Transverse colon (tissue), 4 donors: Measurements from ENCODE around the gene CABP4.

Experiments used
- POLR2A ChIP-seq: fragments of 450-650 bp; IDR thresholded peaks from one replicate; pipeline ENCODE4 v1.6.1; 2016; ENCODE audit warnings: antibody characterized with exemption, mild to moderate bottlenecking, moderate library complexity
- POLR2AphosphoS5 ChIP-seq, 3 donors: sonication (generic); formaldehyde crosslinking; IDR thresholded peaks; one replicate each; pipeline ENCODE4 v1.6.1; 2016; ENCODE audit warnings: antibody characterized with exemption in 3 of 3
- TF ChIP-seq, protein P1 (sequence below), 5 experiments: fragments of 200-600 bp in 3 of 5; fragments of 450-650 bp in 2 of 5; sonication (generic) in 3 of 5; IDR thresholded peaks; 1 replicate in 2 of 5; 2 replicates in 3 of 5; pipeline ENCODE4 v1.5.1; 2016 to 2017; ENCODE audit warnings: antibody characterized with exemption in 5 of 5, inconsistent platforms in 3 of 5, mild to moderate bottlenecking in 2 of 5, moderate library complexity in 1 of 5

DNA sequence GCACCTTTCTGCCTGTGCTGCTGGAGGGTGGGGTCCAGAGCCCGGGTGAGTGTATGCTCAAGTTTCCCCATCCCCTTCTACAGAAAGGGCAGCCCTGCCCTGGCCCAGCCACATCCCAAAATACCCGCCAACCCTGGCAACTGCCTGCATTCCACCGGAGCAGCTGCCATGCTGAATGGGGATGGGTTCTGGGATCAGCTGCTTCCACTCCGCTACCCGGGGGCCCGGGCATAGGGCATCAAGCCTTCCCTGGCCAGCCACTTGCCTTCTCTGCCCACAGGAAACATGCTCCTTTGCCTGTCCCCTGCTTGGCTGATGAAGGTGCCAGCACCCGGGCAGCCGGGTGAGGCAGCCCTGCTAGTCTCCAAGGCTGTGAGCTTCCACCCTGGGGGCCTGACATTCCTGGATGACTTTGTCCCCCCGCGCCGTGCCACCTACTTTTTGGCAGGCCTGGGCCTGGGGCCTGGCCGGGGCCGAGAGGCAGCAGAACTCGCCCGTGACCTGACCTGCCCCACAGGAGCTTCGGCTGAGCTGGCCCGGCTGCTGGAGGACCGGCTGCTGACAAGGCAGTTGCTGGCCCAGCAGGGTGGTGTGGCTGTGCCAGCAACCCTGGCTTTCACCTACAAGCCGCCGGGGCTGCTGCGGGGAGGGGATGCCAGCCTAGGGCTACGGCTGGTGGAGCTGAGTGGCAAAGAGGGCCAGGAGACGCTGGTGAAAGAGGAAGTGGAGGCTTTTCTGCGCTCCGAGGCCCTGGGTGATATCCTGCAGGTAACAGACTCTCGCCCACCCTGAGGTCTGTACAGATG, 36.5 kb upstream of the CABP4 start:
- TF ChIP-seq, protein P1, sequence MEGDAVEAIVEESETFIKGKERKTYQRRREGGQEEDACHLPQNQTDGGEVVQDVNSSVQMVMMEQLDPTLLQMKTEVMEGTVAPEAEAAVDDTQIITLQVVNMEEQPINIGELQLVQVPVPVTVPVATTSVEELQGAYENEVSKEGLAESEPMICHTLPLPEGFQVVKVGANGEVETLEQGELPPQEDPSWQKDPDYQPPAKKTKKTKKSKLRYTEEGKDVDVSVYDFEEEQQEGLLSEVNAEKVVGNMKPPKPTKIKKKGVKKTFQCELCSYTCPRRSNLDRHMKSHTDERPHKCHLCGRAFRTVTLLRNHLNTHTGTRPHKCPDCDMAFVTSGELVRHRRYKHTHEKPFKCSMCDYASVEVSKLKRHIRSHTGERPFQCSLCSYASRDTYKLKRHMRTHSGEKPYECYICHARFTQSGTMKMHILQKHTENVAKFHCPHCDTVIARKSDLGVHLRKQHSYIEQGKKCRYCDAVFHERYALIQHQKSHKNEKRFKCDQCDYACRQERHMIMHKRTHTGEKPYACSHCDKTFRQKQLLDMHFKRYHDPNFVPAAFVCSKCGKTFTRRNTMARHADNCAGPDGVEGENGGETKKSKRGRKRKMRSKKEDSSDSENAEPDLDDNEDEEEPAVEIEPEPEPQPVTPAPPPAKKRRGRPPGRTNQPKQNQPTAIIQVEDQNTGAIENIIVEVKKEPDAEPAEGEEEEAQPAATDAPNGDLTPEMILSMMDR (IDR thresholded peaks at IDR 0.05): no peak
- TF ChIP-seq POLR2A (no peak), POLR2AphosphoS5 (IDR thresholded peaks at IDR 0.05) (no peak)
